GM18909 (cell line): ENCODE data around the gene OR2T4.

ENCODE experiments used
- ATAC-seq: cut with Tn5 transposase; IDR thresholded peaks from one replicate; pipeline ENCODE4 v1.9.1; 2021; ENCODE audit warnings: mild to moderate bottlenecking; ENCODE audit not compliant: unreplicated experiment, poor library complexity

Gene OR2T4

GRCh38 chr1:248361121-248361715 is at the start of gene OR2T4:
Gene OR2T4, plus strand, starts transcription at chr1:248361665. Its CDS starts 0 bp downstream, at chr1:248361665.
- no peak for ATAC-seq

GRCh38 chr1:248316796-248317195 is 44.7 kb upstream of the OR2T4 start:
- no peak for ATAC-seq

GRCh38 chr1:248324468-248324867 is 37.0 kb upstream of the OR2T4 start, which contains the start of gene OR2M7:
Gene OR2M7, minus strand, starts transcription at chr1:248324568. Its CDS starts 0 bp downstream, at chr1:248324568.
- ATAC-seq, result no peak

GRCh38 chr1:248343451-248343850 is 18.0 kb upstream of the OR2T4 start:
- no peak for ATAC-seq

- ATAC-seq, result no peak
These were observed 13.0 kb upstream of the OR2T4 start, which contains the start of gene OR14C36 for GRCh38 chr1:248348475-248348874. Gene OR14C36, plus strand, starts transcription at chr1:248348775. Its CDS starts 0 bp downstream, at chr1:248348775.

GRCh38 chr1:248359415-248359814 is 2.0 kb upstream of the OR2T4 start:
- ATAC-seq, result no peak

- no peak for ATAC-seq
These were observed 5.1 kb downstream of the OR2T4 start for GRCh38 chr1:248366609-248367008.

- ATAC-seq, result peak; percentile 59
These were observed 10.9 kb downstream of the OR2T4 start for GRCh38 chr1:248372394-248372793.

GRCh38 chr1:248373761-248374160 is 12.3 kb downstream of the OR2T4 start:
- ATAC-seq, result no peak

- no peak for ATAC-seq
These were observed 14.0 kb downstream of the OR2T4 start, which contains the start of gene OR2T6 for GRCh38 chr1:248375446-248375845. Gene OR2T6, plus strand, starts transcription at chr1:248375746. Its CDS starts 11,863 bp downstream, at chr1:248387609.

- ATAC-seq, result no peak
These were observed 15.5 kb downstream of the OR2T4 start for GRCh38 chr1:248376916-248377315.

- no peak for ATAC-seq
These were observed 19.4 kb downstream of the OR2T4 start for GRCh38 chr1:248380854-248381253.

- ATAC-seq, result no peak
These were observed 27.0 kb downstream of the OR2T4 start for GRCh38 chr1:248388426-248388825.

GRCh38 chr1:248393050-248393449 is 31.6 kb downstream of the OR2T4 start:
- no peak for ATAC-seq

GRCh38 chr1:248402748-248403147 is 41.3 kb downstream of the OR2T4 start, which contains the start of gene OR2T1:
Gene OR2T1, plus strand, starts transcription at chr1:248403048. Its CDS starts 3,100 bp downstream, at chr1:248406148.
- ATAC-seq, result no peak

- ATAC-seq, result peak; percentile 45
These were observed 42.6 kb downstream of the OR2T4 start for GRCh38 chr1:248404024-248404423.

GRCh38 chr1:248406721-248407692 is 45.5 kb downstream of the OR2T4 start:
- ATAC-seq, result no peak
